ENCODE data around the gene ELMO3.

Gene ELMO3

GRCh38 chr16:67211674-67212073 is 12.7 kb downstream of the ELMO3 start:
- H3K27ac ChIP-seq (replicated peaks), result no peak overlapping the region
- no peak overlapping the region for H3K4me3 ChIP-seq (replicated peaks; ENCODE audit: insufficient read depth, low read length)
- H3K27me3 ChIP-seq (ENCODE audit: insufficient read depth, poor library complexity, severe bottlenecking), result no peaks in the 10 kb centered on the region
- TF ChIP-seq POLR2AphosphoS5 (IDR thresholded peaks at IDR 0.05; ENCODE audit: low read depth) (no peak), SPI1 (IDR thresholded peaks at IDR 0.05; ENCODE audit: borderline replicate concordance, low read depth) (no peak), REST (IDR thresholded peaks at IDR 0.05; ENCODE audit: insufficient replicate concordance, low read depth) (no peak), GABPA (IDR thresholded peaks at IDR 0.05; ENCODE audit: low read depth) (no peak), CTCF (IDR thresholded peaks at IDR 0.05; ENCODE audit: insufficient read depth, low read length) (no peak)
- DNase-seq (ENCODE audit: low read depth in 1 of 2, low spot score in 1 of 2), result no peak

- Histone ChIP-seq H3K27ac (replicated peaks) (no peak overlapping the region), H3K27me3 (ENCODE audit: insufficient read depth, poor library complexity, severe bottlenecking) (no peaks in the 10 kb centered on the region), H3K4me3 (replicated peaks; ENCODE audit: insufficient read depth, low read length) (no peak overlapping the region)
- DNase-seq (ENCODE audit: low read depth in 1 of 2, low spot score in 1 of 2), result no peak
- TF ChIP-seq CTCF (IDR thresholded peaks at IDR 0.05; ENCODE audit: insufficient read depth, low read length) (no peak), GABPA (IDR thresholded peaks at IDR 0.05; ENCODE audit: low read depth) (no peak), REST (IDR thresholded peaks at IDR 0.05; ENCODE audit: insufficient replicate concordance, low read depth) (no peak), POLR2AphosphoS5 (IDR thresholded peaks at IDR 0.05; ENCODE audit: low read depth) (no peak), SPI1 (IDR thresholded peaks at IDR 0.05; ENCODE audit: borderline replicate concordance, low read depth) (no peak)
These were observed 13.8 kb downstream of the ELMO3 start for GRCh38 chr16:67212766-67213165.

GRCh38 chr16:67213197-67214019 is 14.5 kb downstream of the ELMO3 start:
- Histone ChIP-seq H3K27me3 (ENCODE audit: insufficient read depth, poor library complexity, severe bottlenecking) (no peaks in the 10 kb centered on the region), H3K4me3 (replicated peaks; ENCODE audit: insufficient read depth, low read length) (no peak overlapping the region), H3K27ac (replicated peaks) (no peak overlapping the region)
- no peak for DNase-seq (ENCODE audit: low read depth in 1 of 2, low spot score in 1 of 2)
- no peak for TF ChIP-seq SPI1 (IDR thresholded peaks at IDR 0.05; ENCODE audit: borderline replicate concordance, low read depth)
- no peak for TF ChIP-seq REST (IDR thresholded peaks at IDR 0.05; ENCODE audit: insufficient replicate concordance, low read depth)
- TF ChIP-seq GABPA (IDR thresholded peaks at IDR 0.05; ENCODE audit: low read depth), result no peak
- no peak for TF ChIP-seq CTCF (IDR thresholded peaks at IDR 0.05; ENCODE audit: insufficient read depth, low read length)
- TF ChIP-seq POLR2AphosphoS5 (IDR thresholded peaks at IDR 0.05; ENCODE audit: low read depth), result no peak

Data from HL-60 (cell line).